Stimulated activated CD4-positive, alpha-beta T cell treated with anti-CD3 and anti-CD28 coated beads, Interleukin-12 subunit alpha, Interleukin-12 subunit beta, amount 100 ng/mL, for 4 hours (primary cell): ENCODE results near the gene KCNK15.

Experiments
- DNase-seq: peaks from one replicate; pipeline ENCODE4 v3.0.0-alpha.2; 2020

Gene KCNK15

GRCh38 chr20:44790638-44791393 is 45.2 kb downstream of the KCNK15 start:
- DNase-seq: no peak

GRCh38 chr20:44792796-44793195 is 47.1 kb downstream of the KCNK15 start:
- DNase-seq: no peak

- DNase-seq: no peak
These were observed 50.2 kb downstream of the KCNK15 start for GRCh38 chr20:44795836-44796235.

GRCh38 chr20:44796311-44796710 is 50.6 kb downstream of the KCNK15 start:
- no peak for DNase-seq

- no peak for DNase-seq
These were observed 51.2 kb downstream of the KCNK15 start for GRCh38 chr20:44796758-44797457.

- no peak for DNase-seq
These were observed 54.0 kb downstream of the KCNK15 start for GRCh38 chr20:44799691-44800090.

- no peak for DNase-seq
These were observed 54.9 kb downstream of the KCNK15 start for GRCh38 chr20:44800391-44801046.
